ENCODE measurements around the gene P3H2. TPM values are rescaled to one million over a fixed set of nuclear protein-coding genes. Genes with fewer than 3 reads are reported as not detected.

The P3H2 gene
- total RNA-seq, 1 donor from 2014 or later: 11.4 TPM

Other genes starting within 250 kb of the P3H2 start
- 38.2 TPM for gene CLDN1, start 201.5 kb upstream of the P3H2 start, total RNA-seq